ENCODE data around the gene FBXO2.

DNA sequence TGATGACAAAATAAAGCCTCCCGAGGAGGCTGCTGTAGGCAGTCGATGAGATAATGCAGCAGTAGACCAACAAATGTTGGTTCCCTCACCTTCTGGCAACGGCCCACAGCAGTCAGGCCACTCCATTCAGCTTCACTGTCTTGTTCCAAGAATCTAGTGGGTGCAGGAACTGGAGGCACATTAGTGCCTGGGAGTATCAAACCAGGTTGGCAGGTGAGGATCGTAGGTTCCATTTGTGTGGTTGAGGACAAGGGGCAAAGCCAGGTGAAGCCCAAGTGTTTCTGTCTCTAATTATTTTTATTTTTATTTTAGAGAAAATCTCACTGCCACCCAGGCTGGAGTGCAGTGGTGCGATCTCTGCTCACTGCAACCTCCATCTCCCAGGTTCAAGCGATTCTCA is 13.3 kb downstream of the FBXO2 start:
- TF ChIP-seq, protein P1, sequence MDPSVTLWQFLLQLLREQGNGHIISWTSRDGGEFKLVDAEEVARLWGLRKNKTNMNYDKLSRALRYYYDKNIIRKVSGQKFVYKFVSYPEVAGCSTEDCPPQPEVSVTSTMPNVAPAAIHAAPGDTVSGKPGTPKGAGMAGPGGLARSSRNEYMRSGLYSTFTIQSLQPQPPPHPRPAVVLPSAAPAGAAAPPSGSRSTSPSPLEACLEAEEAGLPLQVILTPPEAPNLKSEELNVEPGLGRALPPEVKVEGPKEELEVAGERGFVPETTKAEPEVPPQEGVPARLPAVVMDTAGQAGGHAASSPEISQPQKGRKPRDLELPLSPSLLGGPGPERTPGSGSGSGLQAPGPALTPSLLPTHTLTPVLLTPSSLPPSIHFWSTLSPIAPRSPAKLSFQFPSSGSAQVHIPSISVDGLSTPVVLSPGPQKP (IDR thresholded peaks at IDR 0.05; ENCODE audit: low read depth, low read length) = no peak
- TF ChIP-seq CREB1 (IDR thresholded peaks at IDR 0.05; ENCODE audit: low read depth) (no peak), SIN3A (IDR thresholded peaks at IDR 0.05; ENCODE audit: low read depth, low read length) (no peak), NRF1 (conservative IDR thresholded peaks at IDR 0.05; ENCODE audit: low read depth, low read length) (no peak)
- TF ChIP-seq, protein P2, sequence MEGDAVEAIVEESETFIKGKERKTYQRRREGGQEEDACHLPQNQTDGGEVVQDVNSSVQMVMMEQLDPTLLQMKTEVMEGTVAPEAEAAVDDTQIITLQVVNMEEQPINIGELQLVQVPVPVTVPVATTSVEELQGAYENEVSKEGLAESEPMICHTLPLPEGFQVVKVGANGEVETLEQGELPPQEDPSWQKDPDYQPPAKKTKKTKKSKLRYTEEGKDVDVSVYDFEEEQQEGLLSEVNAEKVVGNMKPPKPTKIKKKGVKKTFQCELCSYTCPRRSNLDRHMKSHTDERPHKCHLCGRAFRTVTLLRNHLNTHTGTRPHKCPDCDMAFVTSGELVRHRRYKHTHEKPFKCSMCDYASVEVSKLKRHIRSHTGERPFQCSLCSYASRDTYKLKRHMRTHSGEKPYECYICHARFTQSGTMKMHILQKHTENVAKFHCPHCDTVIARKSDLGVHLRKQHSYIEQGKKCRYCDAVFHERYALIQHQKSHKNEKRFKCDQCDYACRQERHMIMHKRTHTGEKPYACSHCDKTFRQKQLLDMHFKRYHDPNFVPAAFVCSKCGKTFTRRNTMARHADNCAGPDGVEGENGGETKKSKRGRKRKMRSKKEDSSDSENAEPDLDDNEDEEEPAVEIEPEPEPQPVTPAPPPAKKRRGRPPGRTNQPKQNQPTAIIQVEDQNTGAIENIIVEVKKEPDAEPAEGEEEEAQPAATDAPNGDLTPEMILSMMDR (IDR thresholded peaks at IDR 0.05 in 2 of 3, conservative IDR thresholded peaks at IDR 0.05 in 1 of 3; ENCODE audit: control insufficient read depth in 2 of 3, extremely low read depth in 1 of 3, insufficient read depth in 1 of 3, low read depth in 3 of 3, low read length in 3 of 3) = no peak

Measured in GM12878 (cell line).